Duodenal mucosa (tissue), 2 donors: ENCODE measurements around the gene ETNK1.
"Not testable (repeated sequence)": the region's sequence is repeated elsewhere in the genome, so short reads cannot be mapped to it uniquely, and the experiment has no call there.

Experiments used
- H3K27ac ChIP-seq: one replicate; pipeline ENCODE4 v1.7.0; 2013; ENCODE audit warnings: low read depth, low read length
- H3K27me3 ChIP-seq, 2 donors: one replicate each; pipeline ENCODE4 v1.7.0; 2013; ENCODE audit warnings: low read length in 2 of 2, control low read depth in 1 of 2; ENCODE audit not compliant: insufficient read depth in 2 of 2, control insufficient read depth in 1 of 2
- H3K36me3 ChIP-seq, 2 donors: one replicate each; pipeline ENCODE4 v1.7.0; 2013; ENCODE audit warnings: low read length in 2 of 2, control low read depth in 1 of 2; ENCODE audit not compliant: insufficient read depth in 2 of 2, control insufficient read depth in 1 of 2
- H3K4me1 ChIP-seq, 2 donors: one replicate each; pipeline ENCODE4 v1.7.0; 2013; ENCODE audit warnings: low read length in 2 of 2, control low read depth in 1 of 2; ENCODE audit not compliant: insufficient read depth in 2 of 2, control insufficient read depth in 1 of 2
- H3K4me3 ChIP-seq, 2 donors: one replicate each; pipeline ENCODE4 v1.7.0; 2013; ENCODE audit warnings: low read length in 2 of 2, low read depth in 1 of 2
- H3K9ac ChIP-seq, 2 donors: one replicate each; pipeline ENCODE4 v1.7.0; 2013; ENCODE audit warnings: low read length in 2 of 2, low read depth in 1 of 2
- H3K9me3 ChIP-seq, 2 donors: one replicate each; pipeline ENCODE4 v1.7.0; 2013; ENCODE audit warnings: low read length in 2 of 2, control low read depth in 1 of 2; ENCODE audit not compliant: control insufficient read depth in 1 of 2

ETNK1 gene, protein sequence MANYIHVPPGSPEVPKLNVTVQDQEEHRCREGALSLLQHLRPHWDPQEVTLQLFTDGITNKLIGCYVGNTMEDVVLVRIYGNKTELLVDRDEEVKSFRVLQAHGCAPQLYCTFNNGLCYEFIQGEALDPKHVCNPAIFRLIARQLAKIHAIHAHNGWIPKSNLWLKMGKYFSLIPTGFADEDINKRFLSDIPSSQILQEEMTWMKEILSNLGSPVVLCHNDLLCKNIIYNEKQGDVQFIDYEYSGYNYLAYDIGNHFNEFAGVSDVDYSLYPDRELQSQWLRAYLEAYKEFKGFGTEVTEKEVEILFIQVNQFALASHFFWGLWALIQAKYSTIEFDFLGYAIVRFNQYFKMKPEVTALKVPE

DNA sequence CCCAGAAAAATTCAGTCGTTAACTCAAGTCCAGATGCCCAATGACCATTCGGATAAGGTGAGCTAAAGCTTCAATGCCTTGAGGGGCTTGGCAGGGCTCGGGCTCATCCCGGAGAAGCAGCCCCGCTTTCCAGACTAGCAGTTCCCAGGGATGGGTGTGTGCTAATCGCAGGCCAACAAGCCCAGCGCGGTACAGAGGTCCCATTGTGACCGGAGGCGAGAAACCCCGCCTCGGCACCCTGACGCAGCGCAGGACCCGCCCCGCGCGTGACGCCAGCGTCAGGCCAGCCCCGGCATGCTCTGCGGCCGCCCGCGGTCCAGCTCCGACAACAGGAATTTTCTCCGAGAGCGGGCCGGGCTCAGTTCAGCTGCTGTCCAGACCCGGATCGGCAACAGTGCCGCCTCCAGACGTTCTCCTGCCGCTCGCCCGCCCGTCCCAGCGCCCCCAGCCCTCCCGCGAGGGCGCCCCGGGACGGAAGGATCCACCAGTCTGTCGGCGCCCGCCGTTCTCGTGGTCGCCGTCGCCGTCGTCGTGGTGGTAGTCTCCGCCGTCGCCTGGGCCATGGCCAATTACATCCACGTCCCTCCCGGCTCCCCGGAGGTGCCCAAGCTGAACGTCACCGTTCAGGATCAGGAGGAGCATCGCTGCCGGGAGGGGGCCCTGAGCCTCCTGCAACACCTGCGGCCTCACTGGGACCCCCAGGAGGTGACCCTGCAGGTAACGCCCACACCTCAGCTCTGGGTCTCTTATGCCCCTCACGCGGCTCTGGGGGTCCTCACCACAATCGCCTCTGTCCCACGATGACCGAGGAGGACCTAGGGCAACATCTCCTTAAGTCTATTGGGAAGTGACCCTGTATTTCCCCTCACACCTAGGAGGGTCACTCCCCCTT lies at the start of gene ETNK1:
Gene ETNK1 (plus strand): TSS at position 302 of the 892 bp plus-strand sequence. CDS start 260 bp downstream, at position 562.
- no peaks in the 10 kb centered on the region for H3K36me3 ChIP-seq
- no peaks in the 10 kb centered on the region for H3K27me3 ChIP-seq
- peaks cover 15 to 23% of the 10 kb centered on the region in 2 donors for H3K4me1 ChIP-seq
- peak within 1 kb of the TSS; percentile 94 for H3K27ac ChIP-seq
- H3K9ac ChIP-seq, result peak within 1 kb of the TSS; percentile 100
- peak within 1 kb of the TSS; percentile 96 to 98 for H3K4me3 ChIP-seq
- no peaks in the 10 kb centered on the region for H3K9me3 ChIP-seq

DNA sequence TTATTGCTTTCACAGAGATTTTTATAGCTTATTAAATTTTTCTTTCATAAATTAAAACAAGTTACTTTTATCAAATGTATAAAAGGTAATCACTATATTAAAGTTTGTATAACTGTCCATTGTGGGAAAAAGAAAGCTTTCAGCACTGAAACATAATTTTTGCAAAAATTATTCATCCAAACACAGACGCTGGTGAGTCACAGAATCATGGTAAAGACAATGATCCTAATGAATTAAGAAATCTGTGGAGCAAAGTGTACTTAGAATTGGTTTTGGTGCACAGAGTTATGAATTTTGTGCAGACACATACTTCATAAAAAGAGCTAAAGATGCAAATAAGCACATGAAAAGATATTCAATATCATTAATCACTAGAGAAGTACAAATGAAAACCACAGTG lies 48.9 kb upstream of the ETNK1 start:
- Histone ChIP-seq H3K4me3 (no peak overlapping the region), H3K9me3 (no peaks in the 10 kb centered on the region), H3K9ac (no peak overlapping the region), H3K4me1 (no peaks in the 10 kb centered on the region), H3K27ac (no peak overlapping the region), H3K36me3 (no peaks in the 10 kb centered on the region), H3K27me3 (no peaks in the 10 kb centered on the region)

DNA sequence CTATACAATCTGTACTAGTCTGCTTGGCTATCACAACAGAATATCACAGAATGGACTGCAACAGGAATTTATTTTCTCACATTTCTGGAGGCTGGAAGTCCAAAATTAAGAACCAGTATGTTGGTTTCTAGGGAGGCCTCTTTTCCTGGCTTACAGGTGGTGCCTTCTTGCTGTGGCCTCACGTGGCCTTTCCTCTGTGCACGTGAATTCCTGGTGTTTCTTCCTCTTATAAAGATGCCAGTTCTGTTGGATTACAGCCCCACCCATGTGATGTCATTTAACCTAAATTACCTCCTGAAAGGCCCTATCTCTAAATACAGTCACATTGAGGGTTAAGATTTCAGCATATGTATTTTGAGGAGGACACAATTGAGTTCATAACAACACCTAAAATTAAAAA lies 48.5 kb upstream of the ETNK1 start:
- no peak overlapping the region for H3K9ac ChIP-seq
- no peak overlapping the region for H3K4me3 ChIP-seq
- no peaks in the 10 kb centered on the region for H3K36me3 ChIP-seq
- H3K9me3 ChIP-seq, result no peaks in the 10 kb centered on the region
- H3K4me1 ChIP-seq, result no peaks in the 10 kb centered on the region
- H3K27me3 ChIP-seq, result no peaks in the 10 kb centered on the region
- no peak overlapping the region for H3K27ac ChIP-seq

DNA sequence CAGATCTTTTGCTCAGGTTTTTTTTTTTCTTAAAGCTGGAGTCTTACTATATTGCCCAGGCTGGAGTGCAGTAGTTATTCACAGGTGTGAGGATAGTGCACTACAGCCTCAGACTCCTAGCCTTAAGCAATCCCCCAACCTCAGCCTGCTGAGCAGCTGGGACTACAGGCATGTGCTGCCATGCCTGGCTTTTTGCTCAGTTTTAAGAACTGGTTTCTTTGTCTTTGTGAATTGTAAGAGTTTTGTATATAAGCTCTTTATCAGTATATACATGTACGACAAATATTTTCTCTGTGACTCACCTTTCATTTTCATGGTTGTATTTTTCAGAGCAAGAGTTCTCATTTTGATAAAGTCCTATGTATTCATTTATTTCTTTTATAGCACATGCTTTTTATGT lies 47.3 kb upstream of the ETNK1 start:
- H3K27ac ChIP-seq, result no peak overlapping the region
- no peak overlapping the region for H3K9ac ChIP-seq
- no peaks in the 10 kb centered on the region for H3K36me3 ChIP-seq
- no peaks in the 10 kb centered on the region for H3K27me3 ChIP-seq
- H3K9me3 ChIP-seq, result no peaks in the 10 kb centered on the region
- no peak overlapping the region for H3K4me3 ChIP-seq
- H3K4me1 ChIP-seq, result no peaks in the 10 kb centered on the region

DNA sequence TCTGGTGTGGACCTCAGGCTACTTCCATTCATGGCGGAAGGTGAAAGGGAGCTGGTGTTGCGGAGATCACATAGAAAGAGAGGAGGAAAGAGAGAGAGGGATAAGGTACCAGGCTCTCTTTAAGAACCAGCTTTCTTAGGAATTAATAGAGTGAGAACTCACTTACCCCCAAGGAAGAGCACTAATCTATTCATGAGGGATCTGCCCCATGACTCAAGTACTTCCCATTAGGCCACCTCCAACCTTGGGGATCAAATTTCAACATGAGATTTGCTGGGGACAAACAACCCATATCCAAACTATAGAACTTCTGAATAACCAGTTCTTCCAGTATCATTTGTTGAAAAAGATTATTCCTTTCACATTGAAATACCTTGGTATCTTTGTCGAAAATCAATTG lies 46.6 kb upstream of the ETNK1 start:
- H3K4me3 ChIP-seq, result no peak overlapping the region
- no peaks in the 10 kb centered on the region for H3K27me3 ChIP-seq
- no peaks in the 10 kb centered on the region for H3K4me1 ChIP-seq
- no peaks in the 10 kb centered on the region for H3K9me3 ChIP-seq
- no peaks in the 10 kb centered on the region for H3K36me3 ChIP-seq
- no peak overlapping the region for H3K9ac ChIP-seq
- H3K27ac ChIP-seq, result no peak overlapping the region

DNA sequence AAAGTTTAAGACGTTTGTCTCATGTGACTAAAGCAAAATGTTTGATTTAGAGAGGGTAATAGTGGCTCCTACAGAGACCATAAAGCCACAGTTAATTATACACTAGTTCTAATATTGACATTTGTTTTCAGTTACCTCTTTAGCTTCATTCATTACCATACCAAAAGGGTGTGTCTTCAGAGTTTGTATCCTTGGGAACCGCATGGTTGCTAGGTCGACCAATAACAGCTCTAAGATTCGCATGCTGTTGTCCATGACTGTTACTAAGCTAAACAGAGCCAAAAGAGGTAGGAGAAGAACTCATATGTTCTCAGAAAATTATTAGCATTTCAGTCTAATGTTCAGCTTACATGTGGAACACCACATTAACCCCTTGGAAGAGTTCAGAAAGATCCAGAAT lies 36.2 kb upstream of the ETNK1 start:
- Histone ChIP-seq H3K27ac (no peak overlapping the region), H3K9me3 (no peaks in the 10 kb centered on the region), H3K27me3 (no peaks in the 10 kb centered on the region), H3K4me3 (no peak overlapping the region), H3K36me3 (no peaks in the 10 kb centered on the region), H3K9ac (no peak overlapping the region), H3K4me1 (peaks cover 0 to 5% of the 10 kb centered on the region in 2 donors)

DNA sequence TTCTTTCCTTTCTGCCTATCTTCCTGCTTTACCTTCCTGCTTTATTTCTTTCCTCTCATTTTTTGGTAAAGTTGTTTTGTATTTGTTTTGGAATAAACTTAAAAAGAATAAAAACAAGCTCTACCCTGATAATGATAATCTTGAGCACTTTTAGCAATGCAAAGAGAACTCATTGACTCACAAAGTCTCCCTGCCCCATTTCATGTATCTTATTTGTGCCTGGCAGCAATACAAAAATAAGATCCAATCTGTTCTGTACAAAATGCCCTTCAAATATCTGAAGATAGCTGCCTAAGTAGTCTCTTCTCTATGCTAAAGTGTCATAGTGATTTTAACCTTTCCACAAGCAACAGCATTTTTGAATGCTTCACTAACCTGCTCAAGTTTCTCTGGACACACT lies 31.1 kb upstream of the ETNK1 start:
- no peak overlapping the region for H3K4me3 ChIP-seq
- H3K27me3 ChIP-seq, result no peaks in the 10 kb centered on the region
- H3K4me1 ChIP-seq, result peaks cover 3 to 5% of the 10 kb centered on the region in 2 donors
- H3K9ac ChIP-seq, result no peak overlapping the region
- no peaks in the 10 kb centered on the region for H3K9me3 ChIP-seq
- no peak overlapping the region for H3K27ac ChIP-seq
- H3K36me3 ChIP-seq, result no peaks in the 10 kb centered on the region

DNA sequence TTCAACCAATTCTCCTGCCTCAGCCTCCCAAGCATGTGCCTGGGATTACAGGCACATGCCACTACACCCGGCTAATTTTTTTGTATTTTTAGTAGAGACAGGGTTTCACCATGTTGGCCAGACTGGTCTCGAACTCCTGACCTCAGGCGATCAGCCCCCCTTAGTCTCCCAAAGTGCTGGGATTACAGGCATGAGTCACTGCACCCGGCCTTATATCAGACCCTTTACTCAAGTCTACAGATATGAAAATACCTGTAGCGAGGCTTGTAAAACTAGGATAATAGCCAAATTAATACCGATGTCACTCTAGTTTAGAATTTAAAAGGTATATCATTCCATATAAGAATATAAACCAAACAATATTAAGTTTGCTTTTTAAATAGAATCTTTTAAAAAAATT lies 27.4 kb upstream of the ETNK1 start:
- H3K36me3 ChIP-seq, H3K27me3 ChIP-seq, H3K9me3 ChIP-seq, H3K27ac ChIP-seq, H3K9ac ChIP-seq, H3K4me3 ChIP-seq, H3K4me1 ChIP-seq: not testable (repeated sequence)

DNA sequence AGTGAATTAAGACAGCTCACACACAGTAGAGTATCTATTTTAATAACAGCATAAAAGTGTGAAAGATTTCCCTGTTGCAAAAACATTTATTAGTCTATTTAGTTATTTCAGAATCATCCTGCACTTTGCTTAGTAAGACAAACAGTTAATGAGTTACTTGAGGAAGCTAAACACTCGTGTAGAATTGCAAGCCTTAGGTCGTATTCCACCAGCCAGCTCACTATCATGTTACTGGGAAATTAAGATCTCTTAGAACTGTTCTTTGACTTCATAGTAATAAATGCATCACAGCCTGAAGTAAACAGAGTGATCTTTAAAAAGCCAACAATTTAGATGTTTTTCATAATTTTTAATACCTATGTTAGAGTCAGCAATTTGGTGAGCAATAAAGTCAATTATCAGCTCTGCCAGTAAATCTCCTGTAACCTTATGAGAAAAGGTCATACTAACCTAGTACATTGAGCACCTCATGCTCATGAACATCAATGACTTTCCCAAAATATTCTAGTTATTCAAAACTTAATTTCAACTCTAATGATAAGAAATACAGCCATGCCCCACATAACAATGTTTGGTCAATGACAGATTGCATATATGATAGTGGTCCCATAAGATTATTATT lies 26.7 kb upstream of the ETNK1 start:
- H3K9me3 ChIP-seq, result no peaks in the 10 kb centered on the region
- no peak overlapping the region for H3K9ac ChIP-seq
- no peak overlapping the region for H3K4me3 ChIP-seq
- no peak overlapping the region for H3K27ac ChIP-seq
- H3K27me3 ChIP-seq, result no peaks in the 10 kb centered on the region
- H3K36me3 ChIP-seq, result no peaks in the 10 kb centered on the region
- H3K4me1 ChIP-seq, result peaks cover 0 to 5% of the 10 kb centered on the region in 2 donors

DNA sequence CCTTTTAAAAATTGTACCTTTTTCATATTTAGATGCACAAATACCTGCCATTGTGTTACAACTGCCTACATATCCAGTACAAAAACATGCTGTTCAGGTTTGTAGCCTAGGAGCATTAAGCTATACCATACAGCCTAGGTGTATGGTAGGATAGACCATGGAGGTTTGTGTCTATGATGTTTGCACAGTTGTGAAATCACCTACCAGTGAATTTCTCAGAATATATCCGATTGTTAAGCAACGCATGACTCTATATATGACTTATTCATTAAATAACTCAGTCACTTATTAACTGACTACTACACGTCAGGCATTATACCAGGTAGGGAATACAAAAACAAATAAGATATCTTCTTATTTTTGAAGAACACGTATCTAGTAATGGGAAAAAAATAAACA lies 26.2 kb upstream of the ETNK1 start:
- Histone ChIP-seq H3K9me3 (no peaks in the 10 kb centered on the region), H3K4me3 (no peak overlapping the region), H3K27ac (no peak overlapping the region), H3K9ac (no peak overlapping the region), H3K36me3 (no peaks in the 10 kb centered on the region), H3K4me1 (peaks cover 0 to 5% of the 10 kb centered on the region in 2 donors), H3K27me3 (no peaks in the 10 kb centered on the region)
